IMR-90 (cell line): Measurements from ENCODE around the gene KPTN. TPM values are rescaled to one million over a fixed set of nuclear protein-coding genes. Genes with fewer than 3 reads are reported as not detected.
A peak's percentile ranks its signal among the peaks of the same experiment; 100 is the strongest.

Experiments used
- ATAC-seq: fragments of 200-7000 bp; cut with Tn5 transposase; 2 replicates; pipeline ENCODE4 v1.9.1; 2020; ENCODE audit warnings: low read depth, mild to moderate bottlenecking, moderate library complexity
- BruUV-seq: library from RNA; stranded (reverse); fragments of 400-500 nt; replicated peaks from 2 replicates; lab custom pipeline; 2021; lab: Mats Ljungman, UMichigan
- CTCF ChIA-PET: fragments of 300-600 bp; formaldehyde crosslinking; extraction: SDS; loops from one replicate; lab custom pipeline; 2021; ENCODE audit warnings: antibody characterized with exemption; lab: Yijun Ruan, JAX
- POLR2A ChIA-PET: fragments of 300-600 bp; sonication (Branson Sonifier 250); formaldehyde crosslinking; loops from one replicate; lab custom pipeline; 2022; ENCODE audit warnings: antibody characterized with exemption; ENCODE audit not compliant: unreplicated experiment; lab: Charles Lee
- DNase-seq: peaks from one replicate; pipeline ENCODE4 v3.0.0; 2013
- H2AFZ ChIP-seq: replicated peaks from 2 replicates; pipeline ENCODE3; 2013; ENCODE audit warnings: low read length, mild to moderate bottlenecking; ENCODE audit not compliant: poor library complexity
- H2AK5ac ChIP-seq: 2 replicates; pipeline ENCODE4 v1.6.1; 2013; ENCODE audit warnings: low read depth, low read length, inconsistent platforms
- H2AK9ac ChIP-seq: replicated peaks from 2 replicates; pipeline ENCODE3; 2013; ENCODE audit warnings: mild to moderate bottlenecking, low read depth, low read length, moderate library complexity; ENCODE audit not compliant: poor library complexity
- H2BK120ac ChIP-seq: 2 replicates; pipeline ENCODE4 v1.6.1; 2013; ENCODE audit warnings: low read depth, low read length, inconsistent platforms
- H2BK15ac ChIP-seq: 3 replicates; pipeline ENCODE4 v1.6.1; 2013; ENCODE audit warnings: low read depth, low read length, inconsistent platforms
- H2BK20ac ChIP-seq: 2 replicates; pipeline ENCODE4 v1.6.1; 2013; ENCODE audit warnings: low read depth, mild to moderate bottlenecking, inconsistent platforms, low read length, moderate library complexity
- H2BK5ac ChIP-seq: 2 replicates; pipeline ENCODE4 v1.6.1; 2013; ENCODE audit warnings: mild to moderate bottlenecking, low read depth, low read length, inconsistent platforms; ENCODE audit not compliant: poor library complexity, severe bottlenecking
- H3K14ac ChIP-seq: replicated peaks from 2 replicates; pipeline ENCODE4 v1.6.1; 2013; ENCODE audit warnings: low read depth, low read length, inconsistent platforms
- H3K18ac ChIP-seq: 2 replicates; pipeline ENCODE4 v1.6.1; 2013; ENCODE audit warnings: low read depth, low read length, control low read depth
- H3K23ac ChIP-seq: 2 replicates; pipeline ENCODE4 v1.6.1; 2013; ENCODE audit warnings: low read depth, low read length, inconsistent platforms
- H3K27ac ChIP-seq: 2 replicates; pipeline ENCODE4 v1.5.1; 2013; ENCODE audit warnings: mild to moderate bottlenecking, control low read depth, low read length; ENCODE audit not compliant: insufficient read depth
- H3K27me3 ChIP-seq: 2 replicates; pipeline ENCODE4 v1.6.1; 2013; ENCODE audit warnings: low read length; ENCODE audit not compliant: control insufficient read depth, insufficient read depth
- H3K36me3 ChIP-seq: 2 replicates; pipeline ENCODE4 v1.6.1; 2013; ENCODE audit warnings: low read length, mixed read lengths; ENCODE audit not compliant: control insufficient read depth, insufficient read depth
- H3K4ac ChIP-seq: 2 replicates; pipeline ENCODE4 v1.6.1; 2013; ENCODE audit warnings: low read depth, low read length, inconsistent platforms
- H3K4me1 ChIP-seq: 2 replicates; pipeline ENCODE4 v1.6.1; 2013; ENCODE audit warnings: low read length, mixed read lengths; ENCODE audit not compliant: control insufficient read depth, insufficient read depth
- H3K4me2 ChIP-seq: 2 replicates; pipeline ENCODE4 v1.6.1; 2013; ENCODE audit warnings: low read depth, mild to moderate bottlenecking, control low read depth, low read length, moderate library complexity
- H3K4me3 ChIP-seq: 2 replicates; pipeline ENCODE4 v1.5.1; 2013; ENCODE audit warnings: low read depth, mild to moderate bottlenecking, control low read depth, low read length, moderate library complexity; ENCODE audit not compliant: insufficient read depth
- H3K56ac ChIP-seq: 2 replicates; pipeline ENCODE4 v1.6.1; 2013; ENCODE audit warnings: low read length, inconsistent platforms; ENCODE audit not compliant: insufficient read depth; ENCODE audit errors: extremely low read depth
- H3K79me1 ChIP-seq, 2 experiments: 2 replicates each; pipeline ENCODE4 v1.6.1; 2013; ENCODE audit warnings: low read length in 2 of 2, inconsistent platforms in 1 of 2, low read depth in 1 of 2
- H3K9ac ChIP-seq: 2 replicates; pipeline ENCODE4 v1.6.1; 2013; ENCODE audit warnings: low read depth, low read length, control low read depth
- H3K9me1 ChIP-seq: 2 replicates; pipeline ENCODE4 v1.6.1; 2013; ENCODE audit warnings: low read length, inconsistent platforms; ENCODE audit not compliant: insufficient read depth
- H3K9me3 ChIP-seq: 2 replicates; pipeline ENCODE4 v1.6.1; 2013; ENCODE audit warnings: low read length; ENCODE audit not compliant: control insufficient read depth, insufficient read depth
- H4K20me1 ChIP-seq: 2 replicates; pipeline ENCODE4 v1.6.1; 2013; ENCODE audit warnings: low read length, inconsistent platforms; ENCODE audit not compliant: insufficient read depth
- H4K5ac ChIP-seq: 2 replicates; pipeline ENCODE4 v1.6.1; 2013; ENCODE audit warnings: mild to moderate bottlenecking, low read depth, low read length, control low read depth
- H4K8ac ChIP-seq, 2 experiments: 2 replicates each; pipeline ENCODE4 v1.6.1; 2013; ENCODE audit warnings: low read depth in 2 of 2, low read length in 2 of 2, control low read depth in 1 of 2, inconsistent platforms in 1 of 2
- H4K91ac ChIP-seq: 2 replicates; pipeline ENCODE4 v1.6.1; 2013; ENCODE audit warnings: low read depth, low read length, inconsistent platforms; ENCODE audit not compliant: insufficient read depth
- BHLHE40 ChIP-seq: fragments of 150-350 bp; IDR thresholded peaks from 2 replicates; pipeline ENCODE4 v1.6.1; 2016; ENCODE audit warnings: mild to moderate bottlenecking, low read depth, low read length
- MAZ ChIP-seq: IDR thresholded peaks from 2 replicates; pipeline ENCODE4 v1.6.1; 2012; ENCODE audit warnings: low read depth, mild to moderate bottlenecking, low read length, improper control_type of control experiment, moderate library complexity, borderline replicate concordance
- WGBS, 2 experiments: methylation state at CpG; one replicate each; pipeline versions ENCODE4 v1.1.5 to v1.1.7; 2013; ENCODE audit warnings: missing lambda C conversion rate in 2 of 2; ENCODE audit not compliant: insufficient read length in 1 of 2; ENCODE audit errors: extremely low coverage in 2 of 2; 5-methylcytosine and 5-hydroxymethylcytosine counted together
- dilution Hi-C: fragments of 300-500 bp; cut with HindIII; formaldehyde crosslinking; loops from one replicate; pipeline ENCODE4 v1.14.3; 2018; ENCODE audit warnings: low sequenced_read_pairs; ENCODE audit not compliant: unreplicated experiment
- in situ Hi-C: fragments of 300-500 bp; cut with MboI; formaldehyde crosslinking; loops from 3 replicates; pipeline ENCODE4 v1.14.3; 2019; ENCODE audit warnings: low sequenced_read_pairs, inconsistent platforms, mixed read lengths
- intact Hi-C: fragments of 100-400 bp; cut with micrococcal nuclease; formaldehyde crosslinking; loops from 2 replicates; pipeline ENCODE4 v1.10.0; 2022
- polyA plus RNA-seq, 3 experiments: library from polyadenylated mRNA; depleted of rRNA; stranded (reverse); fragments of >200 nt; gene quantifications; 2 replicates each; pipeline ENCODE4 v1.2.3, GENCODE V29; 2012; ENCODE audit warnings: low replicate concordance in 1 of 3
- total RNA-seq: library from RNA; depleted of rRNA; stranded (reverse); fragments of >200 nt; gene quantifications from 2 replicates; pipeline ENCODE4 v1.2.3, GENCODE V29; 2012

KPTN gene
- total and polyA plus RNA-seq, 2 of the 4 experiments (the other 2 are of a cell fraction) = 4.1 to 15.4 TPM

- BruUV-seq = no TSS peak
- Histone ChIP-seq H2AK9ac (no peak overlapping the region), H2BK15ac (no peak overlapping the region), H2AFZ (no peak overlapping the region), H3K27ac (no peak overlapping the region), H3K14ac (no peak overlapping the region), H2AK5ac (no peak overlapping the region), H3K9me1 (no peaks in the 10 kb centered on the region), H3K4ac (no peak overlapping the region), H2BK20ac (no peak overlapping the region), H4K20me1 (no peaks in the 10 kb centered on the region), H2BK5ac (no peak overlapping the region), H3K4me3 (no peak overlapping the region), H4K91ac (no peak overlapping the region), H4K8ac (no peak overlapping the region), H3K56ac (no peak overlapping the region), H3K9me3 (peaks cover 6% of the 10 kb centered on the region; the same call in 1 of the 2 replicates), H3K9ac (no peak overlapping the region), H3K18ac (no peak overlapping the region), H2BK120ac (no peak overlapping the region), H3K79me1 (no peaks in the 10 kb centered on the region), H3K36me3 (no peaks in the 10 kb centered on the region), H3K23ac (0 out of 2 replicates have a peak overlapping the region, but pooled peaks have one; percentile 59), H4K5ac (no peak overlapping the region), H3K4me2 (peak overlapping the region; percentile 52; the same call in 1 of the 2 replicates), H3K4me1 (peaks cover 2% of the 10 kb centered on the region; the same call in 1 of the 2 replicates), H3K27me3 (peaks cover 73% of the 10 kb centered on the region)
- DNase-seq = no peak
- dilution Hi-C loops (no loop called here), in situ Hi-C loops (no loop called here), intact Hi-C loops (no loop called here)
- ATAC-seq = peak; percentile 56
- ChIA-PET POLR2A (no interaction called here), CTCF (interaction anchor here (0.9 kb wide), 1 partner anchor 9 kb away, joined by 3 read pairs; no protein-coding TSS in a partner anchor)
- 0 out of 2 replicates have a peak, but pooled peaks have one; percentile 29 for TF ChIP-seq MAZ
- TF ChIP-seq BHLHE40 = no peak
- WGBS, 2 experiments = 13% methylated on average over 12 of the region's 22 CpGs; no CpG with 5 or more reads in 1 of the 2 experiments
These were observed 38.0 kb downstream of the KPTN start for GRCh38 chr19:47445937-47446402.
